ENCODE measurements around the gene FOXK1. TPM values are rescaled to one million over a fixed set of nuclear protein-coding genes. Genes with fewer than 3 reads are reported as not detected.

FOXK1 gene
- total RNA-seq, 2 experiments from 2014 or later: 25.9 to 26.6 TPM

DNA sequence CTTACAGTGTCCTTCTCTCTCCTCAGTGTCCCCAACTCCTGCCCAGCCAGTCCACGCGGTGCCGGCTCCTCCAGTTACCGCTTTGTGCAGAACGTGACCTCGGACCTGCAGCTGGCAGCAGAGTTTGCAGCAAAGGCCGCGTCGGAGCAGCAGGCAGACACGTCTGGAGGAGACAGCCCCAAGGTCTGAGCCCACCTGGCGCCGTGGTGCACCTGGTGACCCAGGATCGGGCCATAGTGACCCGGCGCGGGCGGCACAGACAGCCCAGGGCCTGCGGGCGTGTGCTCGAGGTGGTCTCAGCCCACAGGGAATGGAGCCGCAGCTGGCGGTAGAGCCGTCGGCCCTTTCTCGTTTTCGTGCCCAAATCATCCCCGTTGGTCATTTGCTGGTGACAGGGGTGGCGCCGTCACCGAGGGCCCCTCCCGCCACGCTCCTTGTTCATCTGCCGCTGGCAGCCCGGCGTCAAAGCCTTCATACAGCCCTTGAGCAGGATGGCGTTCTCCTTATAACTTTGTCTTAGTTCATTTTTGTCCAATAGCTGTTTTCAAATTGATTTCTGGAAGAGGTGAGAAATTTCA lies 72.4 kb downstream of the FOXK1 start:
- H3K9me3 Mint-ChIP-seq: no peaks in the 10 kb centered on the region
- H3K27ac Mint-ChIP-seq: no peak overlapping the region
- H3K36me3 Mint-ChIP-seq: peaks cover 8% of the 10 kb centered on the region
- peaks cover 18% of the 10 kb centered on the region for H3K4me1 Mint-ChIP-seq (ENCODE audit: low read depth)
- POLR2A ChIA-PET: no interaction called here
- CTCF ChIA-PET: interaction anchor here (0.8 to 3.2 kb wide), 10 partner anchors 10 to 147 kb away, joined by 3 to 21 read pairs (median 4); partner anchors contain the start of genes AP5Z1 and FOXK1
- intact Hi-C loops (cut with micrococcal nuclease): loop anchor here (1.0 kb wide), 1 partner anchor 143 kb away; no protein-coding TSS in a partner anchor
- no peak for DNase-seq
- no peak overlapping the region for H3K4me3 Mint-ChIP-seq
- H3K27me3 Mint-ChIP-seq: no peaks in the 10 kb centered on the region

- H3K27me3 Mint-ChIP-seq: no peaks in the 10 kb centered on the region
- POLR2A ChIA-PET: no interaction called here
- H3K36me3 Mint-ChIP-seq: peaks cover 13% of the 10 kb centered on the region
These were observed 73.0 kb downstream of the FOXK1 start for GRCh38 chr7:4755045-4755444.

DNA sequence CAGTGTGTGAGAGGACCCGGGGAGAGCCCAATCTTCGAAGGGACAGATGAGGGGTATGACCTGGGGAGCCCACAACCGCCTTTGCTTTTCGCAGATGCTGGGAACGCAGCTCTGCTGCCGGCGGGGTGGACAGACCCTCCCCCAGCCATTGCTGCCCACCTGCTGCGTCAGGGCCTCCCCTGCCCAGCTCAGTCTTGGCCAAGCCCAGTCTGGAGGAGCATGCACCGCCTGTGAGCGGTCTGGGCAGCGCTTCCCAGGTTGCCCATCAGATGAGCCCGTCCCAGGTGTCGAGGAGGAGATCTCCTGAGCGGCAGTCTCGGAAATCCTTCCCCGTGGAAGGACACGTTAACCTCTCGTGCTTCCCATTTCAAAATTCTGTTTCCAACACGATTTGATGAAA lies 76.0 kb downstream of the FOXK1 start:
- H3K4me1 Mint-ChIP-seq (ENCODE audit: low read depth): peaks cover 9% of the 10 kb centered on the region
- DNase-seq: no peak
- no peaks in the 10 kb centered on the region for H3K9me3 Mint-ChIP-seq
- POLR2A ChIA-PET: no interaction called here
- CTCF ChIA-PET: no interaction called here
- no peak overlapping the region for H3K27ac Mint-ChIP-seq
- intact Hi-C loops (cut with micrococcal nuclease): no loop called here
- no peak overlapping the region for H3K4me3 Mint-ChIP-seq
- H3K27me3 Mint-ChIP-seq: no peaks in the 10 kb centered on the region
- peaks cover 24% of the 10 kb centered on the region for H3K36me3 Mint-ChIP-seq

More at GRCh38 chr7:4755045-4755444, 73.0 kb downstream of the FOXK1 start:
- Mint-ChIP-seq H3K9me3 (no peaks in the 10 kb centered on the region), H3K4me1 (ENCODE audit: low read depth) (peaks cover 18% of the 10 kb centered on the region), H3K4me3 (no peak overlapping the region), H3K27ac (no peak overlapping the region)
- no peak for DNase-seq
- intact Hi-C loops (cut with micrococcal nuclease): no loop called here
- CTCF ChIA-PET: interaction anchor here (1.0 to 3.2 kb wide), 12 partner anchors 10 to 147 kb away, joined by 3 to 21 read pairs (median 4); partner anchors contain the start of gene AP5Z1

GRCh38 chr7:4758791-4759190 lies 76.7 kb downstream of the FOXK1 start:
- CTCF ChIA-PET: no interaction called here
- no peak for DNase-seq
- intact Hi-C loops (cut with micrococcal nuclease): no loop called here
- Mint-ChIP-seq H3K9me3 (no peaks in the 10 kb centered on the region), H3K27ac (no peak overlapping the region), H3K4me1 (ENCODE audit: low read depth) (peaks cover 2% of the 10 kb centered on the region), H3K36me3 (peaks cover 24% of the 10 kb centered on the region), H3K27me3 (no peaks in the 10 kb centered on the region), H3K4me3 (no peak overlapping the region)
- POLR2A ChIA-PET: no interaction called here

- POLR2A ChIA-PET: no interaction called here
- Mint-ChIP-seq H3K9me3 (no peaks in the 10 kb centered on the region), H3K4me3 (no peak overlapping the region), H3K36me3 (peaks cover 24% of the 10 kb centered on the region), H3K4me1 (ENCODE audit: low read depth) (no peaks in the 10 kb centered on the region), H3K27ac (no peak overlapping the region), H3K27me3 (no peaks in the 10 kb centered on the region)
- DNase-seq: no peak
- intact Hi-C loops (cut with micrococcal nuclease): no loop called here
- CTCF ChIA-PET: no interaction called here
These were observed 77.1 kb downstream of the FOXK1 start for GRCh38 chr7:4759211-4759610.

DNA sequence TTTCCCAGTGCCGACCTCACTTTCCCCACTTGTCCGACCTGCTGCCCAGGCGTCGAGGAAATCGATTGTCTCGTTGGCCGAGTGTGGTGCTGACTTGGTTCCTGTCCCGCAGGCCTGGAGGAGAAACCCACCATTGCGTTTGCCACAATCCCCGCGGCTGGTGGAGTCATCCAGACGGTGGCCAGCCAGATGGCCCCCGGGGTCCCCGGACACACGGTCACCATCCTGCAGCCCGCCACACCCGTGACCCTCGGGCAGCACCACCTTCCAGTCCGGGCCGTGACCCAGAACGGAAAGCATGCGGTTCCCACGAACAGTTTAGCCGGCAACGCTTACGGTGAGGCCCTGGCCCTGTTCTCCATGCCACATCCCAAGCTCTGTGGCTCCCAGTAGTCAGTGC lies 78.9 kb downstream of the FOXK1 start:
- peaks cover 22% of the 10 kb centered on the region for H3K36me3 Mint-ChIP-seq
- CTCF ChIA-PET: interaction anchor here (0.7 kb wide), 1 partner anchor 11 kb away, joined by 3 read pairs; no protein-coding TSS in a partner anchor

GRCh38 chr7:4762121-4763055 lies 80.3 kb downstream of the FOXK1 start:
- no peaks in the 10 kb centered on the region for H3K4me1 Mint-ChIP-seq (ENCODE audit: low read depth)
- H3K36me3 Mint-ChIP-seq: peaks cover 21% of the 10 kb centered on the region
- CTCF ChIA-PET: no interaction called here
- H3K27me3 Mint-ChIP-seq: no peaks in the 10 kb centered on the region
- no peak overlapping the region for H3K27ac Mint-ChIP-seq
- POLR2A ChIA-PET: no interaction called here
- DNase-seq: no peak
- intact Hi-C loops (cut with micrococcal nuclease): no loop called here
- no peaks in the 10 kb centered on the region for H3K9me3 Mint-ChIP-seq
- H3K4me3 Mint-ChIP-seq: no peak overlapping the region

More for the DNA sequence above, 78.9 kb downstream of the FOXK1 start:
- no peak overlapping the region for H3K27ac Mint-ChIP-seq
- H3K9me3 Mint-ChIP-seq: no peaks in the 10 kb centered on the region
- H3K27me3 Mint-ChIP-seq: no peaks in the 10 kb centered on the region
- no peak overlapping the region for H3K4me3 Mint-ChIP-seq
- intact Hi-C loops (cut with micrococcal nuclease): no loop called here
- POLR2A ChIA-PET: no interaction called here
- DNase-seq: no peak
- no peaks in the 10 kb centered on the region for H3K4me1 Mint-ChIP-seq (ENCODE audit: low read depth)

- POLR2A ChIA-PET: no interaction called here
- Mint-ChIP-seq H3K9me3 (no peaks in the 10 kb centered on the region), H3K4me1 (ENCODE audit: low read depth) (no peaks in the 10 kb centered on the region), H3K27ac (no peak overlapping the region), H3K36me3 (peaks cover 24% of the 10 kb centered on the region), H3K4me3 (no peak overlapping the region), H3K27me3 (no peaks in the 10 kb centered on the region)
- no peak for DNase-seq
- CTCF ChIA-PET: no interaction called here
- intact Hi-C loops (cut with micrococcal nuclease): no loop called here
These were observed 81.1 kb downstream of the FOXK1 start for GRCh38 chr7:4763091-4763793.

DNA sequence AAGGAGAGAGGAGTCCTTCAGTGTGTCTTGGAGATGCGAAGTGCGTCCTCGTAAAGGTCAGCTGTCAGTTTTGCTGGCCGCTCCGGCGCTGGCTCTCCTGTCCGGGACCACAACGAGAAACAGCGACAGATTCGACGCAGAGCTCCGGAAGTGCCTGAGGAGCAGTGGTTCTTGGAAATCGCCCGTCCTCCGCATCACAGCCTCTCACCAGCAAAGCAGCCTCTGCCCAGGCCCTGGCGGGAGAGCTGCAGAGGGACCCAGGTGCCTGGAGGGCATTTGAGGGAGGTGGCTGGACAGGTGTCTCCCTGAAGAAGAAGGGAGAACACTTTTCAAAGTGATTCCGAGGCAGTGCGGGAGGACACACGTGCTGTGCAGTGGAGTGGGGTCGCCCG lies 81.7 kb downstream of the FOXK1 start:
- intact Hi-C loops (cut with micrococcal nuclease): no loop called here
- no peaks in the 10 kb centered on the region for H3K27me3 Mint-ChIP-seq
- H3K9me3 Mint-ChIP-seq: no peaks in the 10 kb centered on the region
- ChIA-PET CTCF (no interaction called here), POLR2A (no interaction called here)
- peaks cover 24% of the 10 kb centered on the region for H3K36me3 Mint-ChIP-seq
- no peaks in the 10 kb centered on the region for H3K4me1 Mint-ChIP-seq (ENCODE audit: low read depth)
- no peak overlapping the region for H3K27ac Mint-ChIP-seq
- DNase-seq: no peak
- no peak overlapping the region for H3K4me3 Mint-ChIP-seq

- H3K4me1 Mint-ChIP-seq (ENCODE audit: low read depth): no peaks in the 10 kb centered on the region
- no peak overlapping the region for H3K27ac Mint-ChIP-seq
- H3K9me3 Mint-ChIP-seq: no peaks in the 10 kb centered on the region
- no peaks in the 10 kb centered on the region for H3K27me3 Mint-ChIP-seq
- CTCF ChIA-PET: no interaction called here
- peaks cover 24% of the 10 kb centered on the region for H3K36me3 Mint-ChIP-seq
- POLR2A ChIA-PET: no interaction called here
- DNase-seq: no peak
- H3K4me3 Mint-ChIP-seq: no peak overlapping the region
- intact Hi-C loops (cut with micrococcal nuclease): no loop called here
These were observed 82.4 kb downstream of the FOXK1 start for GRCh38 chr7:4764402-4765007.

- H3K4me3 Mint-ChIP-seq: no peak overlapping the region
These were observed 83.8 kb downstream of the FOXK1 start for GRCh38 chr7:4765776-4766490.

More at GRCh38 chr7:4765776-4766490, 83.8 kb downstream of the FOXK1 start:
- no peak overlapping the region for H3K27ac Mint-ChIP-seq
- H3K36me3 Mint-ChIP-seq: peaks cover 20% of the 10 kb centered on the region
- no peaks in the 10 kb centered on the region for H3K27me3 Mint-ChIP-seq
- no peaks in the 10 kb centered on the region for H3K9me3 Mint-ChIP-seq
- intact Hi-C loops (cut with micrococcal nuclease): no loop called here
- no peaks in the 10 kb centered on the region for H3K4me1 Mint-ChIP-seq (ENCODE audit: low read depth)
- no peak for DNase-seq
- ChIA-PET CTCF (no interaction called here), POLR2A (no interaction called here)

All from activated CD4-positive, alpha-beta memory T cell treated with anti-CD3 and anti-CD28 coated beads for 36 hours (primary cell).